GM23248 (cell line): ENCODE data around the gene ZNF207.

Experiments used
- EZH2 ChIP-seq: fragments of 200-600 bp; sonication (generic); IDR thresholded peaks from 2 replicates; pipeline ENCODE4 v1.6.1; 2018; ENCODE audit warnings: antibody characterized with exemption, mild to moderate bottlenecking; ENCODE audit not compliant: insufficient read depth, poor library complexity, severe bottlenecking
- EZH2phosphoT487 ChIP-seq: fragments of 200-600 bp; sonication (generic); IDR thresholded peaks from 2 replicates; pipeline ENCODE4 v1.6.1; 2018; ENCODE audit warnings: antibody characterized with exemption, moderate library complexity, mild to moderate bottlenecking, low read depth; ENCODE audit not compliant: insufficient read depth

DNA sequence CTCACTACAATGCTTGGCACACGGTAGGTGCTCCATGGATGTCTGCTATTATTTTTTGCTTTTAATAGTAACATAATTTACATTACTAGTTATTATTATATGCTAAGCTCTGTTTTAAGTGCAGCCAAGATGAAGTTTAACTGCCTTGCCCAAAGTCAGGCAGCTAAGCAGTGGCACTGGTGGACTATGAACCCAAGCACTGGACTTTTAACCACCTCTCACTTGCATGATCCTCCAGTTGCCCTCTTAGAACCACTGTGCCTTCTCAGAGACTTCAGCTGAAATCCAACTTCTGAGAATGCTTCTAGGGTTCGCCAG is 1.5 kb upstream of the ZNF207 start:
- no peak for TF ChIP-seq EZH2
- TF ChIP-seq EZH2phosphoT487: no peak
